Epithelial cell of prostate (primary cell): ENCODE results near the gene ANKRD1.
"Not testable (repeated sequence)": the region's sequence is repeated elsewhere in the genome, so short reads cannot be mapped to it uniquely, and the experiment has no call there.

Experiments
- DNase-seq: peaks from one replicate; pipeline ENCODE4 v3.0.0-alpha.2; 2011; ENCODE audit warnings: low read depth, low spot score
- H3K27ac ChIP-seq: fragments of 450-650 bp; 2 replicates; pipeline ENCODE4 v1.5.1; 2017; ENCODE audit warnings: mild to moderate bottlenecking

ANKRD1 gene

DNA sequence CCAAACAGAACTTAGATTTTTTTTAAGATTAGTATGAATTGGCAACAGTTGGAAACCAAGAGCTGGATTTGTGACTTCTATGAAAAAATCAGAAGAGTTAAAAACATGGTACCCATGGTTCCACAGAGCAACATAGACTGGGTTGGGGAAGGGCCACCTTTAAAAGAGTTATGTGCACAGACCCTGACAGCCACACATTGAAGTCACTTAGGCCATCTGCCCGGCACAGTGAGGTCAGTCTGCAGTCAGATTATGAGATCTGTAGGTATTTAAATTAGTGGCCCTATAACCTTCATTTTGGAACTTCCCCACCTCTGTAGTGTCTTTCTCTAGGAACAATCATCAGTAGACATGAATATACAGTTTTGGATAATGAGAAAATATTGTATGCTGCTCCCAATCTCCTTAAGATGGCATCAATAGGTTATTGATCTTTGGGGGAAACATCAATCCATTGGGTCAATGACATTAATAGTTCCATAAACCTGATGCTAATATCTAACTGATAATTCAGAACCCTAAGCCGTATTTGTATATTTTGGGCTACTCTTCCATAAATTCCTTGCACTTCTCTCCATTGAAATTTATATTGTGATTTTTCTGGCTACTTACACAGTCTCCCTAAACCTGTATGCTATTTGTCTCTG lies 7.0 kb downstream of the ANKRD1 start:
- H3K27ac ChIP-seq = no peak overlapping the region
- DNase-seq = no peak

- no peak for DNase-seq
- no peak overlapping the region for H3K27ac ChIP-seq
Observed at GRCh38 chr10:90912854-90913479, 7.9 kb downstream of the ANKRD1 start.

- no peak for DNase-seq
- H3K27ac ChIP-seq = peak overlapping the region; percentile 2
Observed at GRCh38 chr10:90912174-90912573, 8.7 kb downstream of the ANKRD1 start.

DNA sequence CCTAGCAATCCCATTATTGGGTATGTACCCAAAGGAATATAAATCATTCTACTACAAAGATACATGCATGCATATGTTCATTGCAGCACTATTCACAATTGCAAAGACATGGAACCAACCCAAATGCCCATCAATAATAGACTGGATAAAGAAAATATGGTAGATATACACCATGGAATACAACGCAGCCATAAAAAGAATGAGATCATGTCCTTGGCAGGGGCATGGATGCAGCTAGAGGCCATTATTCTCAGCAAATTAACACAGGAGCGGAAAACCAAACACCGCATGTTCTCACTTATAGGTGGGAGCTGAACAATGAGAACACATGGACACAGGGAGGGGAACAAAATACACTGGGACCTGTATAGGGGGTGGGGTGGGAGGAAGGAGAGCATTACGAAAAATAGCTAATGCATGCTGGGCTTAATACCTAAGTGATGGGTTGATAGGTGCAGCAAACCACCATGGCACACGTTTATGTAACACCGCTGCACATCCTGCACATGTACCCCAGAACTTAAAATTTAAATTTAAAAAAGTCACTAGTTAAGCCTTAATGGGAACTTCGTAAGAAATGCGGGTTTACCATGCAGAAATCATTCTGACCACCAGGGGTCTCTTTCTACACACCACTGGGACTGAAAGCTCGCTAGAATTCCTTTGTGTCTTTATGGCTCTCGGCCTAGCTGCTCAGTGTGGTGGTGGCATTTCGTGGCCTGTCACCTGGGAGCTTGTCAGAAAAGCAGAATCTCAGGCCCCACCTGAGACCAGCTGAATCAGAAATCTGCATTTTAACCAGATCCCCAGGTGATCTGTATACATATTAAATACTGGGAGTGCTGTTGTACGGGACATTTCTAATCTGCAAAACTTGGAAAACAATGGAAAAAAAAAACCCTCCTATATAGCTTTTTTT lies 9.5 kb downstream of the ANKRD1 start:
- no peak for DNase-seq
- H3K27ac ChIP-seq = peak overlapping the region; percentile 2

DNA sequence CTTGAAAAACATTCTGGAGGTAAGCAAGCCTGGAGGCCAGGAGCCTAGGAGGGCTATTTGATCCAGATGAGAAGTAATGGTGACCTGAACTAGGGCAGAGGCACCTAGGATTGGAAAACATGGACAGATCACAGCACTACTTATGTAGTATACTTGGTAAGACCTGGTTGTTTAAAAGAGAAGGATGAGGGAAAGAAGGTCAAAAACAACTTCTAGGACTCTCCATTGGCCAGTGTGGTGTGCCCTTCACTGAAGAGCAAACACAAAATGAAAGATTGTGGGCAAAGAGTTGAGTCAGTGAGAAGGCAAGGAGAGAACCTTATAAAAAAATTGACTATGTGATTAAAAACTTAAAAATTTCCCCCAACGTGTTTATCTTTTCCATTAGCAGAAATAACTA lies 14.3 kb downstream of the ANKRD1 start:
- DNase-seq = no peak
- no peak overlapping the region for H3K27ac ChIP-seq

DNA sequence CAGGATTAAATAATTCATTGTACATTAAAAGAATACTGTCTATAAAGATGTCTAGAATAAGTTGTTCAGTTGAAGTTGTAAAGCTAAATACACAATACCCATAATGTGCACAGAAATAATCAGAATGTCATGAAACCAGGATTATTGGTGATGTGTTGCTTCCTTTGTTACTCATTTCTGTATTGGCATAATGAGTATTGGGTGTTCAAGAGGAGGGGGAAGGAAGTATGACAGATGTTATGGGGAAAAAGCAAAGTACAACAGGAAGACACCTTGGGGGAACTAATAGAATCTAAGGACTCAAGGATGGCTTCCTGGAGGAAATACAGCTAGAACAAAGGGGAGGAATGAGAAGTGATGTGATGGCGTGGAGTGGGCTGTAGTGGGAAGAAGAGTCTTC lies 15.0 kb downstream of the ANKRD1 start:
- DNase-seq = no peak
- H3K27ac ChIP-seq = no peak overlapping the region

- not testable (repeated sequence) for DNase-seq, H3K27ac ChIP-seq
Observed at GRCh38 chr10:90896916-90897315, 24.0 kb downstream of the ANKRD1 start.

DNA sequence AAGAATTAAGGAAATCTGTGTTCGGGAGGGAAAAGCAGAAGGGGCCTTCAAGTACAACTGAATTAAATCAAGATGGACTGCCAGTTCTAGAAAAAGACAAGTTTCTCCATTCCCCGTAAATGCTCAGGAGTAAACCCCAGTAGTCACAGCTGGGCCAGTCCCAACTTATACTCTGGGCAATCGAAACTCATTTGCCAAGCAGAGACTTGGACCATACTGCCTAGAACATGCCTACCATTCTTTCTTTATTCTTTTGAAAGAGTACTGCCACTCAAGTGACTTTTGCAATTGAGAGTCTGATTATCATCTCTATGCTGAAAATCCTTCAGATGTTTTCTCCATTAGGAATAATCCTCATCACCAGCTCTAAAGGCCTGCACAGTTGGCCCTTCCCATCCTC lies 27.7 kb downstream of the ANKRD1 start:
- DNase-seq = no peak
- no peak overlapping the region for H3K27ac ChIP-seq

DNA sequence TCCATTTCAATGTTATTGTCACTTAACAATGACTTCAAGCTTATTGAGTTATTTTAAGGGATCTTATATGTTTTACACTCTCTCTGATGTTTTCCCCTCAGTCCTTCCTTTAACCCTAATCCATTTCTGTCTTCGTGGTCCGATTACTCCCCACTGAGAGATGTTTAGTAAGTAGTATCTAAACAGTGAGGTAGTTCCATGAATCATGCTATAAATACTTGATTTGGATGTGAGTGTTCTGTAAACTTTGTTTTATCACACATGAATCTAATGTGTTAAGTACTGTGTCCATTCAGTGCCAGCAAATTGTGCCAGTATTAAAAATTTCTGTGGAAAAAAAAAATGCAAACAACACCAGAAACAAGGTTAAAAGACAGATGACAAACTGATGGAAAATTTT lies 30.5 kb downstream of the ANKRD1 start:
- no peak overlapping the region for H3K27ac ChIP-seq
- no peak for DNase-seq

- no peak for DNase-seq
- H3K27ac ChIP-seq = no peak overlapping the region
Observed at GRCh38 chr10:90889636-90890035, 31.3 kb downstream of the ANKRD1 start.

- DNase-seq = no peak
- H3K27ac ChIP-seq = no peak overlapping the region
Observed at GRCh38 chr10:90888387-90888786, 32.5 kb downstream of the ANKRD1 start.

GRCh38 chr10:90887555-90887954 lies 33.3 kb downstream of the ANKRD1 start:
- no peak overlapping the region for H3K27ac ChIP-seq
- DNase-seq = no peak

GRCh38 chr10:90885176-90885575 lies 35.7 kb downstream of the ANKRD1 start:
- DNase-seq = no peak
- no peak overlapping the region for H3K27ac ChIP-seq

GRCh38 chr10:90884431-90884830 lies 36.5 kb downstream of the ANKRD1 start:
- no peak for DNase-seq
- no peak overlapping the region for H3K27ac ChIP-seq

DNA sequence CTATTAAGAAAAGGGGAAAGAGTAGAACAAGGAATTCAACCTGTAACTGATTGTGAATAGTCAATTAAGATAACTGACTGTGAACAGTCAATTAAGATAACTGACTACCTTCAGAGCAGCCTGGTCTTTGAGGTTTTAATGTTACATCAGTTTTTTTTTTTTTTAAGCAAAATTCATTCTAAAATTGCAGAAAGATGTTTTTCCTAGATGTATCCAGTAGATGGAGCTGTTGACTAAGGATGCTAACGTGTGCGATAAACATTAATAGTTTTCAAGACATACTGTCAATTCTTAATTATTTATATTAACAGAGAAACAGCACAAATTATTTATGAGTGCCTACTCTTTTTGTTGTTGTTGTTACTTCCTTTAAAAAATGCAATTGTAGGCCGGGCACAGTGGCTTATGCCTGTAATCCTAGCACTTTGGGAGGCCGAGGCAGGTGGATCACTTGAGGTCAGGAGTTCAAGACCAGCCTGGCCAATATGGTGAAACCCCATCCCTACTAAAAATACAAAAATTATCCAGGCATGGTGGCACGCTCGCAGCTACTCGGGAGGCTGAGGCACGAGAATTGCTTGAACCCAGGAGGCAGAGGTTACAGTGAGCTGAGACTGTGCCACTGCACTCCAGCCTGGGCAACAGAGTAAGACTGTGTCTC lies 40.7 kb downstream of the ANKRD1 start:
- DNase-seq = not testable (repeated sequence)

DNA sequence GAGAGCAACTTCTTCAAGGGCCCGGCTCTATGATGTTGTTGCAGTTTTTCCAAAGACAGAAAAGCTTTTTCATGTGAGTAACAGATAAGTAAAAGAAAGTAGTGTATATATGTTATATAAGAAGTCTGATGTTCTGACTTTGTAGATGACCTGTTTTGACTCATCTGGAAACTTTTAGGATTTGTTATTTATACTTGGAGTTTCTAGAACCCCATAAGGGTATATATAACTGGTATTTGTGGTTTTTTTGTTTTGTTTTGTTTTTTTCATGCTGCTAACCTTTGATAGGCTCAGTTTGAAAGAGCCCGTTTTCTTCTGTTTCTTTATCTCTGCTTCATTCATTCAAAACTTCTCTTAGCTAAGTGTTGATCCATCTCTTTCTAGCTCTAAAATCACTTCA lies 41.8 kb downstream of the ANKRD1 start:
- no peak overlapping the region for H3K27ac ChIP-seq

More for the DNA sequence above, 40.7 kb downstream of the ANKRD1 start:
- not testable (repeated sequence) for H3K27ac ChIP-seq

GRCh38 chr10:90872648-90873020 lies 48.3 kb downstream of the ANKRD1 start:
- no peak overlapping the region for H3K27ac ChIP-seq
- DNase-seq = no peak

More for the DNA sequence above, 41.8 kb downstream of the ANKRD1 start:
- no peak for DNase-seq

- H3K27ac ChIP-seq = peak within 1 kb of the TSS; percentile 35
- DNase-seq = peak; percentile 48
Observed at GRCh38 chr10:90871766-90872647, 48.9 kb downstream of the ANKRD1 start, which contains the start of gene RPP30. Gene RPP30 (plus strand): TSS chr10:90871974. CDS start chr10:90871987, 13 bp downstream.

GRCh38 chr10:90871279-90871765 lies 49.6 kb downstream of the ANKRD1 start:
- H3K27ac ChIP-seq = peak overlapping the region; percentile 35

More at GRCh38 chr10:90871279-90871765, 49.6 kb downstream of the ANKRD1 start:
- no peak for DNase-seq
